GM12873 (cell line): ENCODE measurements around the gene ATXN2.

Experiments used
- TF ChIP-seq, protein P1 (sequence below): IDR thresholded peaks from 2 replicates; pipeline ENCODE4 v1.5.1; 2012; ENCODE audit warnings: low read depth, mild to moderate bottlenecking, moderate library complexity, low read length, control low read depth; ENCODE audit not compliant: insufficient read depth; ENCODE audit errors: missing control alignments

The ATXN2 gene, protein sequence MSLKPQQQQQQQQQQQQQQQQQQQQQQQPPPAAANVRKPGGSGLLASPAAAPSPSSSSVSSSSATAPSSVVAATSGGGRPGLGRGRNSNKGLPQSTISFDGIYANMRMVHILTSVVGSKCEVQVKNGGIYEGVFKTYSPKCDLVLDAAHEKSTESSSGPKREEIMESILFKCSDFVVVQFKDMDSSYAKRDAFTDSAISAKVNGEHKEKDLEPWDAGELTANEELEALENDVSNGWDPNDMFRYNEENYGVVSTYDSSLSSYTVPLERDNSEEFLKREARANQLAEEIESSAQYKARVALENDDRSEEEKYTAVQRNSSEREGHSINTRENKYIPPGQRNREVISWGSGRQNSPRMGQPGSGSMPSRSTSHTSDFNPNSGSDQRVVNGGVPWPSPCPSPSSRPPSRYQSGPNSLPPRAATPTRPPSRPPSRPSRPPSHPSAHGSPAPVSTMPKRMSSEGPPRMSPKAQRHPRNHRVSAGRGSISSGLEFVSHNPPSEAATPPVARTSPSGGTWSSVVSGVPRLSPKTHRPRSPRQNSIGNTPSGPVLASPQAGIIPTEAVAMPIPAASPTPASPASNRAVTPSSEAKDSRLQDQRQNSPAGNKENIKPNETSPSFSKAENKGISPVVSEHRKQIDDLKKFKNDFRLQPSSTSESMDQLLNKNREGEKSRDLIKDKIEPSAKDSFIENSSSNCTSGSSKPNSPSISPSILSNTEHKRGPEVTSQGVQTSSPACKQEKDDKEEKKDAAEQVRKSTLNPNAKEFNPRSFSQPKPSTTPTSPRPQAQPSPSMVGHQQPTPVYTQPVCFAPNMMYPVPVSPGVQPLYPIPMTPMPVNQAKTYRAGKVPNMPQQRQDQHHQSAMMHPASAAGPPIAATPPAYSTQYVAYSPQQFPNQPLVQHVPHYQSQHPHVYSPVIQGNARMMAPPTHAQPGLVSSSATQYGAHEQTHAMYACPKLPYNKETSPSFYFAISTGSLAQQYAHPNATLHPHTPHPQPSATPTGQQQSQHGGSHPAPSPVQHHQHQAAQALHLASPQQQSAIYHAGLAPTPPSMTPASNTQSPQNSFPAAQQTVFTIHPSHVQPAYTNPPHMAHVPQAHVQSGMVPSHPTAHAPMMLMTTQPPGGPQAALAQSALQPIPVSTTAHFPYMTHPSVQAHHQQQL

DNA sequence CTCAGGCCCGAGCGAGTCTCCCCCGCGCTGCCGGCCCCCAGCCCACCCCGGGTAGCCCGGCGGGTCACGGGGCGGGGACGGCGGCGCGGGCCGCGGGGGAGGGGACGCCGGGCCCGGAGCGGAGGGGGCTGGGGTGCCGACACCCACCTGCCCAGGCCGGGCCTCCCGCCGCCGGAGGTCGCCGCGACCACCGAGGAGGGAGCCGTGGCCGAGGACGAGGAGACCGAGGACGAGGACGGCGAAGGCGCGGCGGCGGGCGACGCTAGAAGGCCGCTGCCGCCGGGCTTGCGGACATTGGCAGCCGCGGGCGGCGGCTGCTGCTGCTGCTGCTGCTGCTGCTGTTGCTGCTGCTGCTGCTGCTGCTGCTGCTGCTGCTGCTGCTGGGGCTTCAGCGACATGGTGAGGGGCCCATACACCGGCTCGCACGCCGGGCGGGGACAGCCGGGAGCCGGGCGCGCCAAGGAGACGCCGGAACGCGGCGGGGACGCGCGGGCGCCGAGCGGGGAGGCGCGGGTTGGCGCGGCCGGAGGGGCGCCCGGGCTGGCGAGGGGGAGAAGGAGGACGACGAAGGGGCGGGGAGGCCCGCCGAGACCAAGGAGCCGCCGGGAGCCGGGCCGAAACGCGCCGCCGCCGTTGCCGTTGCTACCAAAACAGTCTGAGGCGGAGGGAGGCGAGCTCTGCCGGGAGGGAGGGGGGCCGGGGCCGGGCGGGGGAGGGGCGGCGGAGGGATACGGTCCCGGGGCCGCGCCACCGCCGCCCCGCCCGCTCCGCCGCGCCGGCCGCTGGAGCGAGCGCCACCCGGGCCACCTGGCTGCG, at the start of gene ATXN2:
Gene ATXN2 (minus strand): TSS at position 679 of the 816 bp plus-strand sequence. CDS start 281 bp downstream, at position 398.
- TF ChIP-seq, protein P1, sequence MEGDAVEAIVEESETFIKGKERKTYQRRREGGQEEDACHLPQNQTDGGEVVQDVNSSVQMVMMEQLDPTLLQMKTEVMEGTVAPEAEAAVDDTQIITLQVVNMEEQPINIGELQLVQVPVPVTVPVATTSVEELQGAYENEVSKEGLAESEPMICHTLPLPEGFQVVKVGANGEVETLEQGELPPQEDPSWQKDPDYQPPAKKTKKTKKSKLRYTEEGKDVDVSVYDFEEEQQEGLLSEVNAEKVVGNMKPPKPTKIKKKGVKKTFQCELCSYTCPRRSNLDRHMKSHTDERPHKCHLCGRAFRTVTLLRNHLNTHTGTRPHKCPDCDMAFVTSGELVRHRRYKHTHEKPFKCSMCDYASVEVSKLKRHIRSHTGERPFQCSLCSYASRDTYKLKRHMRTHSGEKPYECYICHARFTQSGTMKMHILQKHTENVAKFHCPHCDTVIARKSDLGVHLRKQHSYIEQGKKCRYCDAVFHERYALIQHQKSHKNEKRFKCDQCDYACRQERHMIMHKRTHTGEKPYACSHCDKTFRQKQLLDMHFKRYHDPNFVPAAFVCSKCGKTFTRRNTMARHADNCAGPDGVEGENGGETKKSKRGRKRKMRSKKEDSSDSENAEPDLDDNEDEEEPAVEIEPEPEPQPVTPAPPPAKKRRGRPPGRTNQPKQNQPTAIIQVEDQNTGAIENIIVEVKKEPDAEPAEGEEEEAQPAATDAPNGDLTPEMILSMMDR, result no peak

DNA sequence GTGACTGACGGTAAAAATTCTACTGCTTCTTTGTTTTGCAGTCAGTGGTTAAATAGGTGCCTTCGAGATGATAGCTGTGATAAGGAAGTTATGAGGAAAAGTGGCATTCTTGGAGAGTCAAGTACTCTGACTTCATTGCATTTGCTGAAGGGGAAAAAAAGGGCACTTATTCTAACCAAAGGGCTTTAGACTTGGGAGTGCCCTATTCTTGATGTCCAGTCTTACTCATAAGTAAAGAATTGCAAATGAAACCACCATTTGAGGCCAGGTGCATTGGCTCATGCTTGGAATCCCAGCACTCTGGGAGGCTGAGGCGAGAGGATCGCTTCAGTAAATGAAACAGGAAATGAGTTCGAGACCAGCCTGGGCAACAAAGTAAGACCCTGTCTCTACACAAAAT, 46.3 kb upstream of the ATXN2 start:
- TF ChIP-seq, protein P1, result no peak

DNA sequence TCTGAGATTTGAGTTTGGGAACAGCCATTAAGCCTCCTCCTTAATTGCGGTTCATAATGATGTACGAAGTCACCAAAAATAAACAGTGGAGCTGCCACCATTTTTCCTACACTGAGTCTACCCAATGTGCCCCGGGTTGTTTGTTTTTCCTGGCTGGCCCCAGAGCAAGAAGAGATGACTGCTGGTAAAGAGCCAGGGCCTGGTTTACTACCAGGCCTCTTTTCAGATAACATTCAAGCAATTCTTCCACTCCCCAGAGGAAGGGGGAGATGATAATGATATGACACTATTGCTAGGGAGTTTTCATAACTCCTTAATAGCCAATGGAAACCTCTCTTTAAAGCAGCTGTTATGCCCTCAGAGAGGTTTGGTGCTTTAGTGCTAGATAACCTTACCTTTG, 44.3 kb upstream of the ATXN2 start:
- TF ChIP-seq, protein P1, result no peak

DNA sequence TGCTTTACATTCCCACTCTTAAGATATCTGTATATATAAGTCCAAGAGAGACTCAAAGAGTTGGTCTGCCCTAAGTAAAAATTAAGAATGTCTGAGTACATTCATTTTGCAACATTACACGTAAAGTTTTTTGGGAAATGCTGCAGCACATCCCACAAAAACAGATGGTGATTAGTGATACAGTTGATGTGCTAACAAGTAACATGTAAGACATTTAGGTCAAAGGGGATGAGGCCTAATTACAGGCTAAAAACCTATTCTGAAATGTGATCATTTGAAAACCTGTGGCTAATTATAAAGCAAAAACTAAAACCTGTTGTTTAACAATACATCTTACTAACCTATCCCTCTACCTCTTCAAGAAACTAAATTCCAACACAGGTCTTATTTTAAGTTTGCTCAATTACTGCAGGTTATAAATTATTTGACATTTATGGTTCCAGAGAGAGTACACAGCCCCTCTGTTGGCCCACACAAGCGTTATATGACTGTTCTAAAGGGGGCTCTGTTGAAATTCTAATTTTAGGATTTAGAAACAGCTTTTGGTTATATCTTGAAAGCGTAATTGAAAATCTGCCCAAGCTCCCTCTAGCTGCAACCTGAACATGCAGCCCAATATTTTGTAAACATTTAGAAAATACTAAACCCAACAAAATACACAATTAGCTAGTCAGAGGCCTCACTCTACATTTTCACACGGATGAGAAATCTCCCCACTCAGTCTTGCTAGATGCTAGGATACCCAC, 43.7 kb upstream of the ATXN2 start:
- TF ChIP-seq, protein P1, result no peak

DNA sequence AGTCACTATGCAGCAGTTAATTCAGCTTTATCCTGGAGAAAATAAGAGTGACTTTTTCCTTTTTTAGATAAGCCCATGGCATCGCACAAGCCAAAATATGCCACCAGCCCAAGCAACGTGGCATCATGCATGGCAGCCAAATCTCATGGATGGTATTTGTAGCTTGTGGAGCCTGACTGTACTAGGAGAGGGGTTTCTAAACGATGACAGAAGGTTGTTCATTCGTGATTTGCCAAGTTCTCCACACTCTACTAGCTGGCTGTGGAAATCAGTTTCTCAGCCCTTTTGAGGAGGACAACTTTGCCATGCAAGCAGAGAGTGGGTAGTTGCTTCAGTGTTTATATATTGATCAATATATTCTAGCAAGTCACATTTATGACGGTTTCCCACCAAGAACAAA, 41.4 kb upstream of the ATXN2 start:
- TF ChIP-seq, protein P1, result no peak

DNA sequence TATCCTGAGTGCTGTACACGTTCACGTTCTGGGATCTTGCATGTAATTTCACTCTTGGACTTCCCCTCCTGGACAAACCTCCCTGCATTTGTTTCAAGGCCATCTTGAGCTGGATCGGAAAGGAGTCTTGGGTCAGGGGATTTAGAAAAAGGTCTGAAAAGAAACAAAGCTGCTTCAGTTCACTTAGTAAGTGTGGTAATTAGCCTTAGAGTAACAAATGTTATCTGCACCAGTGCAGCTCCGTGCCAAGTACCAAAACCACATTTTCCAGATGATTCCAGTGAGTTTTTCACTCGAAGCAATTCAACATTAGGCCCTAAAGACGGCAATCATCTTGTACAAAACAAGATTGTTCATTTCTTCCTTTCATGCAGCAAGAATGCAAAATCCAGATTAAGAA, 39.4 kb upstream of the ATXN2 start:
- TF ChIP-seq, protein P1, result no peak
